ENCODE results near the gene KAZN. TPM values are rescaled to one million over a fixed set of nuclear protein-coding genes. Genes with fewer than 3 reads are reported as not detected.

The KAZN gene
- polyA plus RNA-seq, 4 donors, result 3.0 to 39.5 (median 4.4) TPM

DNA sequence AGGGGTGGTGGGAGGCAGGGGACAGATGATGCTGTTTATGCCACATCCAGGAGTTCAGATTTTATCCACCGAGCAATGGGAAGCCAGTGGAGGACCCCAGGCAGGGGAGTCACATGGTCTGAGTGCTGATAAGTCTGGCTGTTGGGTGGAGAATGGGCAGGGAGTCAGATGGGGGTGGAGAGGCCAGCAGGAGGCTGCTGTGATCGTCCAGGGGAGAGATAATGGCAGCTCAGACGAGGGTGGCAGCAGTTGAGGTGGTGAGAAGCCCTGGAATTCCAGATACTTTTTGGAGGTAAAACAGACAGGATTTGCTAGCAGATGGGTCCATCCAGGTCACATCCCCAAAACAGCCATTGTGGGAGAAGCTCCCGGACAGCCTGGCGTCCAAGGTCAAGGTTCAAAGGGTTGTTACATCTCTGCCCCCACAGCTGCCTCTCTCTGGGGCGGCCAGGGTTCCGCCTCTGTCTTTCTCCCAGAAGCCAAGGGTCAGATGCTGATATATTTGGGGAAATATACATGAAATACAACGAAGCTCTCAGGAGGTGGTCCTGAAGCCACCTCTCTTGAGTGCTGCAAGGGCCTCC is 303.0 kb downstream of the KAZN start:
- Histone ChIP-seq H3K36me3 (ENCODE audit: control insufficient read depth in 3 of 3, insufficient read depth in 2 of 3, low read depth in 1 of 3, low read length in 3 of 3) (no peaks in the 10 kb centered on the region), H3K27me3 (ENCODE audit: control insufficient read depth in 3 of 3, insufficient read depth in 3 of 3, low read length in 3 of 3) (no peaks in the 10 kb centered on the region), H3K4me1 (ENCODE audit: control insufficient read depth in 3 of 3, insufficient read depth in 2 of 3, low read depth in 1 of 3, low read length in 2 of 3) (no peaks in the 10 kb centered on the region), H3K27ac (ENCODE audit: low read depth in 1 of 3, low read length in 2 of 3) (no peak overlapping the region), H3K9me3 (ENCODE audit: control insufficient read depth in 2 of 2, insufficient read depth in 1 of 2, low read depth in 1 of 2, low read length in 1 of 2) (no peaks in the 10 kb centered on the region), H3K4me3 (ENCODE audit: low read depth in 1 of 3, low read length in 3 of 3) (no peak overlapping the region)
- WGBS, 3 donors, result 41 to 66% (median 57%) methylated on average over 8 of the region's 8 CpGs
- DNase-seq (no peak), FAIRE-seq (no peak)

DNA sequence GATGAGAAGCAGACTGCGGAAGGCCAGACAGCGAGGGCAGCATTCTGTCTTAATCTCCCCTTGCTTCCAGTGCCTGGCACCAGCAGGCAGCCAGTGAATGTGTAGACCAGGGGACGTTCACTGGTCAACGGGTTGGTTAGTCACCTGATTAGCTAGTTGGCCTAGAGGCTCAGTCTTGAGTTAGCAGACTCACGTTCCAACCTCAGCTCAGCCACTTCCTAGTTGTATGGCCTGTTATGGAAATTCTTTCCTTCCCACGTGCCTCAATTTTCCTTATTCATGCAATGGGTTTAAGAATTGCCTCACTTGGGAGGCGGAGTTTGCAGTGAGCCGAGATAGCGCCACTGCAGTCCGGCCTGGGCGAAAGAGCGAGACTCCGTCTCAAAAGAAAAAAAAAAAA is 305.4 kb downstream of the KAZN start:
- FAIRE-seq (no peak), DNase-seq (no peak)
- no peaks in the 10 kb centered on the region for H3K4me1 ChIP-seq (ENCODE audit: control insufficient read depth in 3 of 3, insufficient read depth in 2 of 3, low read depth in 1 of 3, low read length in 2 of 3)
- no peak overlapping the region for H3K27ac ChIP-seq (ENCODE audit: low read depth in 1 of 3, low read length in 2 of 3)
- no peaks in the 10 kb centered on the region for H3K9me3 ChIP-seq (ENCODE audit: control insufficient read depth in 2 of 2, insufficient read depth in 1 of 2, low read depth in 1 of 2, low read length in 1 of 2)
- no peaks in the 10 kb centered on the region for H3K27me3 ChIP-seq (ENCODE audit: control insufficient read depth in 3 of 3, insufficient read depth in 3 of 3, low read length in 3 of 3)
- H3K4me3 ChIP-seq (ENCODE audit: low read depth in 1 of 3, low read length in 3 of 3), result no peak overlapping the region
- 92 to 96% (median 94%) methylated on average over 13 of the region's 13 CpGs for WGBS, 3 donors
- H3K36me3 ChIP-seq (ENCODE audit: control insufficient read depth in 3 of 3, insufficient read depth in 2 of 3, low read depth in 1 of 3, low read length in 3 of 3), result no peaks in the 10 kb centered on the region

DNA sequence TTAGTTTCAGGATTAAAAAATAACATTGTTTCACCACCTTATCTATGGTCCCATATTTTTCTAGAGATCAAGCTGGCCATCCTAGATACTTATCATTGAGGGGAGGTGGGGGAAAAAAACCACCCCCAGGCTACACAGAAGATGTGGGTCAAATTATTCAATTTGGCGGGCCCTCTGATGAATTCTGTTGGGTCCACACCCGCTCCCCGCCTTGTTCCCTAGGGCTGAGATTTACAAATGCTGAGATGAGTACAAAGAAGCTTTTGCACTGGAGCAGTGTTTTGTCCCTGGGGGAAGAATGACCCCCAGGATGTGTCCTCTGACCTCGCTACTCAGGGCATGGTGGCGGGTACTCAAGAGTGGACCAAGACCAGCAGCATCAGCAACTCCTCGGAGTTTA is 308.2 kb downstream of the KAZN start:
- Histone ChIP-seq H3K4me3 (ENCODE audit: low read depth in 1 of 3, low read length in 3 of 3) (no peak overlapping the region), H3K27ac (ENCODE audit: low read depth in 1 of 3, low read length in 2 of 3) (no peak overlapping the region), H3K4me1 (ENCODE audit: control insufficient read depth in 3 of 3, insufficient read depth in 2 of 3, low read depth in 1 of 3, low read length in 2 of 3) (peaks cover 0 to 11% (median 0%) of the 10 kb centered on the region in 3 donors), H3K27me3 (ENCODE audit: control insufficient read depth in 3 of 3, insufficient read depth in 3 of 3, low read length in 3 of 3) (no peaks in the 10 kb centered on the region), H3K9me3 (ENCODE audit: control insufficient read depth in 2 of 2, insufficient read depth in 1 of 2, low read depth in 1 of 2, low read length in 1 of 2) (no peaks in the 10 kb centered on the region), H3K36me3 (ENCODE audit: control insufficient read depth in 3 of 3, insufficient read depth in 2 of 3, low read depth in 1 of 3, low read length in 3 of 3) (no peaks in the 10 kb centered on the region)
- no peak for FAIRE-seq
- no peak for DNase-seq
- 95 to 97% (median 95%) methylated on average over 6 of the region's 6 CpGs for WGBS, 3 donors

DNA sequence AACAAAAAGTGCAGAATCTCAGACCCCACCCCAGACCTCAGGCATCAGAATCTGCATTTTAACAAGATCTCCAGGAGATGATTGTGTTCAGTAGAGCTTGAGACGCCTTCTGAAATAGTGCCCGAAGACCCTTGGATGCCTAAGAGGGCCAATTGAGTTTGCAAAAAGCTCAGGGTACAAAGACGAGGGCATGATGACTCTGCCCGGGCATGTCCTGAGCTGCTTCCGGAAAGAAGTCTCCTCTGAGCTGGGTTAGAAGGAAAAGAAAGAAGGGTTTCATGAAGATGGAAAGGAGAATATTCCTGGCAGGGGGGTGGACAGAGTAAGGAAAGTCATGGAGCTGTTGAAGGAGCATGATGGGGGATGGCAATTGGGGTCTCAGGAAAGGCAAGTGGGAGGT is 308.9 kb downstream of the KAZN start:
- Histone ChIP-seq H3K36me3 (ENCODE audit: control insufficient read depth in 3 of 3, insufficient read depth in 2 of 3, low read depth in 1 of 3, low read length in 3 of 3) (no peaks in the 10 kb centered on the region), H3K27me3 (ENCODE audit: control insufficient read depth in 3 of 3, insufficient read depth in 3 of 3, low read length in 3 of 3) (no peaks in the 10 kb centered on the region), H3K4me1 (ENCODE audit: control insufficient read depth in 3 of 3, insufficient read depth in 2 of 3, low read depth in 1 of 3, low read length in 2 of 3) (peaks cover 0 to 11% (median 0%) of the 10 kb centered on the region in 3 donors), H3K4me3 (ENCODE audit: low read depth in 1 of 3, low read length in 3 of 3) (no peak overlapping the region), H3K9me3 (ENCODE audit: control insufficient read depth in 2 of 2, insufficient read depth in 1 of 2, low read depth in 1 of 2, low read length in 1 of 2) (no peaks in the 10 kb centered on the region), H3K27ac (ENCODE audit: low read depth in 1 of 3, low read length in 2 of 3) (no peak overlapping the region)
- WGBS, 3 donors, result 91 to 94% (median 94%) methylated on average over 5 of the region's 5 CpGs
- DNase-seq (no peak), FAIRE-seq (no peak)

DNA sequence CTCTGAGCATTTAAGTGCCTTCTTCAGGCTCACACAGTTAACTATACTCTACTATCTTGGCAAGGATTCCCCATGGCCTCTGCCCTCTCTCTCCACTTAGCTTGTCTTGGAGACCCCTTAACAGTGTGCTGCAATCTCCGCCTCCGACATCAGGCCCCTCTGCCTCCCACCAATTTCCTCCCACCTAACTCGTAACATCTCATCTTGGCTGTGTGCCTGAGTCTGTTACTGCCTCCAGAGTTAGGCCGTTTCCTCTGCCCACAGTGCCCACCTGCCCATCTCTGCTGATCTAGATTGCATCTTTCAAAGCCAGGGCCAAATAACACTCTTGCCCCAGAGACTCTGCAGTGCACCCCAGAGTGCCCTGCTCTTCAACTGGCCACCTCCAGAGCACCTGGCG is 310.8 kb downstream of the KAZN start:
- DNase-seq, result no peak
- WGBS, 3 donors, result 81 to 89% (median 88%) methylated on average over 5 of the region's 5 CpGs
- FAIRE-seq, result no peak
- peaks cover 0 to 27% (median 0%) of the 10 kb centered on the region in 3 donors for H3K4me1 ChIP-seq (ENCODE audit: control insufficient read depth in 3 of 3, insufficient read depth in 2 of 3, low read depth in 1 of 3, low read length in 2 of 3)
- no peaks in the 10 kb centered on the region for H3K9me3 ChIP-seq (ENCODE audit: control insufficient read depth in 2 of 2, insufficient read depth in 1 of 2, low read depth in 1 of 2, low read length in 1 of 2)
- no peak overlapping the region for H3K27ac ChIP-seq (ENCODE audit: low read depth in 1 of 3, low read length in 2 of 3)
- H3K36me3 ChIP-seq (ENCODE audit: control insufficient read depth in 3 of 3, insufficient read depth in 2 of 3, low read depth in 1 of 3, low read length in 3 of 3), result no peaks in the 10 kb centered on the region
- H3K4me3 ChIP-seq (ENCODE audit: low read depth in 1 of 3, low read length in 3 of 3), result no peak overlapping the region
- no peaks in the 10 kb centered on the region for H3K27me3 ChIP-seq (ENCODE audit: control insufficient read depth in 3 of 3, insufficient read depth in 3 of 3, low read length in 3 of 3)

DNA sequence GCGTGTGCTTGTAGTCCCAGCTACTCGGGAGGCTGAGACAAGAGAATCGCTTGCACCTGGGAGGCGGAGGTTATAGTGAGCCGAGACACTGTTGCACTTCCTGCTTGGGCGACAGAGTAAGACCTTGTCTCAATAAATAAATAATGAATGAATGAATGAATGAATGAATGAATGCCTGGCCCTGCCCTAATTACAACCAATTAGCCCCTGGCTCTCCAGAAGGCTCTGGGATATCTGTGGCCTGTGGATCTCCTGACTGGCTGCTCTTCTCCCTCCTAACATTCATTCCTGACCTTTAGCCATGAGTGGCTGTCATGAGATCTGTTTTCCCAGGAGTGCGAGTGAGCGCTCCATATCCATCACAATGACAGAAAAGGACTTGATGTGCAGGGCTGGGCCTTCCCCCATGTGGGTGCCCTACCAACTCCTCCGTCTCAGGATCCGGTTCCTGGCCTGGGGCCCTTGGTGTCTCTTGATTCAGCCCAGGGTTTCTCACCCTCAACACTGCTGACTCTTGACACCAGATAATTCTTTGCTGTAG is 311.5 kb downstream of the KAZN start:
- Histone ChIP-seq H3K4me1 (ENCODE audit: control insufficient read depth in 3 of 3, insufficient read depth in 2 of 3, low read depth in 1 of 3, low read length in 2 of 3) (peaks cover 0 to 28% (median 0%) of the 10 kb centered on the region in 3 donors), H3K9me3 (ENCODE audit: control insufficient read depth in 2 of 2, insufficient read depth in 1 of 2, low read depth in 1 of 2, low read length in 1 of 2) (no peaks in the 10 kb centered on the region), H3K27ac (ENCODE audit: low read depth in 1 of 3, low read length in 2 of 3) (no peak overlapping the region), H3K27me3 (ENCODE audit: control insufficient read depth in 3 of 3, insufficient read depth in 3 of 3, low read length in 3 of 3) (no peaks in the 10 kb centered on the region), H3K36me3 (ENCODE audit: control insufficient read depth in 3 of 3, insufficient read depth in 2 of 3, low read depth in 1 of 3, low read length in 3 of 3) (no peaks in the 10 kb centered on the region), H3K4me3 (ENCODE audit: low read depth in 1 of 3, low read length in 3 of 3) (no peak overlapping the region)
- WGBS, 3 donors, result 89 to 93% (median 91%) methylated on average over 10 of the region's 10 CpGs
- DNase-seq (peak in 1 of 2 donors; percentile 66), FAIRE-seq (no peak)

DNA sequence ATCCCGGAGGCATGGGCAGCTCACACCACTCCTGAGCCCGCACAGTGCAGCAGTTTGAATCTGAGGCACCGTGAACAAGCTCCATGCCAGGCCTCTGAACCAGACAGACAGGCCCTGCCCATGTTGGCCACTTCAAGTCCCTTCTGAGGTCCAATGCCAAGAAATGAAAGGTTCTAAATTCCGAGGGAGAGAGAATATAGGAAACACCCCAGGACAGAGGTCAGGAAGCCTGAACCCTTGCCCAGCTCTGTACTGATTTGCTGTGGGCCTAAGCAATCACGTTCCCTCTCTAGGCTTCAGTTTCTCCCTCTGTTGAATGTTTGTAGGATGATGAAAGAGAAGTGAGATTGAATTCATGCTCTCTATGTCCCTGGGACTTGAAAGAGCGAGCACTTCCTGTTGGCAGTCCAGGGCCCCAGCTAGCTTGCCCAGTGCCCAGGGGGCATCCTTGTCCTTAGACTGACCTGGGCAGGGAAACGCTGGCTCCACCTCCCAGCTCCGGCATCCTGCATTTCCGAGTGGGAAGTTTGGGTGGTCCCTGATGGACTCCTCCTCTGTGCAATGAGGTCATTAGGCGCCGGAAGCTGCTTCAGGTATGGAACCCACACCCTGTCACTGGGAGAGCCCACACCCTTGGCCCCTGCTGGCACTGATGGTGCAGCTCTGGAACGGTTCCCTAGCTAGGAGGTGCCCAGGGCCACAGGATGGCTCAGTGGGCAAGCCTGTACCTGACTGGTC is 312.7 kb downstream of the KAZN start:
- Histone ChIP-seq H3K27me3 (ENCODE audit: control insufficient read depth in 3 of 3, insufficient read depth in 3 of 3, low read length in 3 of 3) (no peaks in the 10 kb centered on the region), H3K27ac (ENCODE audit: low read depth in 1 of 3, low read length in 2 of 3) (peak overlapping the region in 1 of 3 donors; percentile 13), H3K36me3 (ENCODE audit: control insufficient read depth in 3 of 3, insufficient read depth in 2 of 3, low read depth in 1 of 3, low read length in 3 of 3) (no peaks in the 10 kb centered on the region), H3K4me1 (ENCODE audit: control insufficient read depth in 3 of 3, insufficient read depth in 2 of 3, low read depth in 1 of 3, low read length in 2 of 3) (peaks cover 0 to 28% (median 0%) of the 10 kb centered on the region in 3 donors), H3K9me3 (ENCODE audit: control insufficient read depth in 2 of 2, insufficient read depth in 1 of 2, low read depth in 1 of 2, low read length in 1 of 2) (no peaks in the 10 kb centered on the region), H3K4me3 (ENCODE audit: low read depth in 1 of 3, low read length in 3 of 3) (no peak overlapping the region)
- no peak for DNase-seq
- no peak for FAIRE-seq
- WGBS, 3 donors, result 63 to 67% (median 65%) methylated on average over 12 of the region's 12 CpGs

DNA sequence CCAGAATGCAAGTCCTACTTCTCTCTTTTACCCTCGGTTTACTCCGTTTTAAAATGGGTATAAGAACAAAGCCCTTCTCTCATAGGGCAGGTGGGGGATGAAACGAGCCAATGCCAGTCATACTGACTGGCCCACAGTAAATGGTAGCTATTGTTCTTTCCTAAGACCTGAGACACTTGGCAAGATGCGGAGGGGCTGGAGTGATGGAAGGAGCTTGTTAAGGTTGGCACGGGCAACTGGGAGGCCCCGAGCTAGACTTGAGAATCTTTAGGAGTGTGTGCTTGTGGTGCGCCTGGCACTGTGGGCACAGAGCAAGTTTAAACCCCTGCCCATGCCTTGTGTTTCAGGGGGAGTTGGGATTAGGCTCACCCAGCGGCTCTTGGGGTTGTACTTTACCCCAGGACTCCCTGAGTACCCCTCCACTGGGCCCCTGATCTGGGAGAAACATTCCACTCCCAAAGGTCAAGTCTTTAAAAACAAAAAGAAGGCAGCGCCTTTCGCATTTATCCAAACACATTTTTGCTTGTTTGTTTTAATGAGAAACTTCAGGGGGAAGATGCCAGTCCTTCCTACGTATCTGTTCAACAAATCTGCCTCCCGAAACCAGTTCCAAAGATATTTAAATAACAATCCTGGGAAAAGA is 314.5 kb downstream of the KAZN start:
- FAIRE-seq (no peak), DNase-seq (peak in 1 of 2 donors; percentile 23)
- WGBS, 3 donors, result 84 to 88% (median 87%) methylated on average over 12 of the region's 12 CpGs
- Histone ChIP-seq H3K9me3 (ENCODE audit: control insufficient read depth in 2 of 2, insufficient read depth in 1 of 2, low read depth in 1 of 2, low read length in 1 of 2) (no peaks in the 10 kb centered on the region), H3K4me1 (ENCODE audit: control insufficient read depth in 3 of 3, insufficient read depth in 2 of 3, low read depth in 1 of 3, low read length in 2 of 3) (peaks cover 0 to 28% (median 0%) of the 10 kb centered on the region in 3 donors), H3K27me3 (ENCODE audit: control insufficient read depth in 3 of 3, insufficient read depth in 3 of 3, low read length in 3 of 3) (no peaks in the 10 kb centered on the region), H3K36me3 (ENCODE audit: control insufficient read depth in 3 of 3, insufficient read depth in 2 of 3, low read depth in 1 of 3, low read length in 3 of 3) (no peaks in the 10 kb centered on the region), H3K27ac (ENCODE audit: low read depth in 1 of 3, low read length in 2 of 3) (no peak overlapping the region), H3K4me3 (ENCODE audit: low read depth in 1 of 3, low read length in 3 of 3) (no peak overlapping the region)

Measured in small intestine (tissue), 7 donors.